NB4 (cell line): ENCODE data around the gene ZNF2.
A peak's percentile ranks its signal among the peaks of the same experiment; 100 is the strongest.

ENCODE experiments used
- DNase-seq: peaks from one replicate; pipeline ENCODE4 v3.0.0; 2010; ENCODE audit warnings: low read depth
- H3K4me3 ChIP-seq: one replicate; pipeline ENCODE4 v1.5.1; 2011; ENCODE audit warnings: mild to moderate bottlenecking, low read depth, low read length, moderate library complexity
- CTCF ChIP-seq: IDR thresholded peaks from one replicate; pipeline ENCODE4 v1.5.1; 2012; ENCODE audit warnings: low read depth, low read length
- MAX ChIP-seq: IDR thresholded peaks from 2 replicates; pipeline ENCODE4 v1.6.1; 2011; ENCODE audit warnings: low read depth, low read length
- MYC ChIP-seq: IDR thresholded peaks from 2 replicates; pipeline ENCODE4 v1.6.1; 2011; ENCODE audit warnings: low read depth, low read length
- POLR2A ChIP-seq: IDR thresholded peaks from 2 replicates; pipeline ENCODE4 v1.6.1; 2011; ENCODE audit warnings: mild to moderate bottlenecking; ENCODE audit not compliant: insufficient read length; ENCODE audit errors: extremely low read depth

ZNF2 gene

GRCh38 chr2:95206096-95206495 is 40.5 kb downstream of the ZNF2 start:
- no peak for DNase-seq
- no peak for TF ChIP-seq MAX
- no peak for TF ChIP-seq MYC
- TF ChIP-seq POLR2A, result no peak
- no peak for TF ChIP-seq CTCF
- no peak overlapping the region for H3K4me3 ChIP-seq

GRCh38 chr2:95207111-95207961 is 41.7 kb downstream of the ZNF2 start, which contains the start of gene ZNF892:
ZNF892 (plus strand) TSS chr2:95207521; CDS start chr2:95207816, 295 bp downstream.
- peak; percentile 93 for DNase-seq
- H3K4me3 ChIP-seq, result peak within 1 kb of the TSS; percentile 70
- TF ChIP-seq MAX, result no peak
- no peak for TF ChIP-seq MYC
- no peak for TF ChIP-seq POLR2A
- peak; percentile 20 for TF ChIP-seq CTCF

- no peak for DNase-seq
- H3K4me3 ChIP-seq, result peak overlapping the region; percentile 70
- TF ChIP-seq POLR2A (no peak), MAX (no peak), CTCF (no peak), MYC (no peak)
These were observed 42.5 kb downstream of the ZNF2 start for GRCh38 chr2:95208106-95208505.

GRCh38 chr2:95215018-95215612 is 49.5 kb downstream of the ZNF2 start:
- DNase-seq, result no peak
- no peak for TF ChIP-seq MYC
- TF ChIP-seq CTCF, result no peak
- TF ChIP-seq POLR2A, result no peak
- TF ChIP-seq MAX, result no peak
- H3K4me3 ChIP-seq, result no peak overlapping the region

GRCh38 chr2:95220449-95220848 is 54.8 kb downstream of the ZNF2 start:
- TF ChIP-seq CTCF, result no peak
- TF ChIP-seq POLR2A, result no peak
- TF ChIP-seq MAX, result no peak
- TF ChIP-seq MYC, result no peak
- no peak for DNase-seq
- no peak overlapping the region for H3K4me3 ChIP-seq
